ENCODE results near the gene AKAP9. TPM values are rescaled to one million over a fixed set of nuclear protein-coding genes. Genes with fewer than 3 reads are reported as not detected.
A peak's percentile ranks its signal among the peaks of the same experiment; 100 is the strongest.

Gene AKAP9
- total and polyA plus RNA-seq, 9 of the 15 experiments (the other 6 are each of a cell fraction or from before 2014, with no cell fraction given): 25.5 to 80.9 (median 46.3) TPM

GRCh38 chr7:91941450-91941849 is 788 bp downstream of the AKAP9 start:
- Histone ChIP-seq H3K9me3 (replicated peaks; ENCODE audit: control insufficient read depth, insufficient read depth, low read depth, low read length) (no peaks in the 10 kb centered on the region), H3K27me3 (ENCODE audit: control insufficient read depth in 2 of 2, insufficient read depth in 2 of 2, low read length in 2 of 2) (no peaks in the 10 kb centered on the region), H2AFZ (ENCODE audit: low read depth, low read length) (peak overlapping the region; percentile 93), H3K9me1 (ENCODE audit: control insufficient read depth, insufficient read depth, low read length) (no peaks in the 10 kb centered on the region), H3K9ac (ENCODE audit: insufficient read depth in 1 of 2, low read depth in 2 of 2, low read length in 2 of 2) (peak overlapping the region; percentile 91 to 99), H4K20me1 (replicated peaks; ENCODE audit: control insufficient read depth, insufficient read depth, low read length) (no peaks in the 10 kb centered on the region), H3K4me3 (peak overlapping the region; percentile 87), H3K36me3 (ENCODE audit: control insufficient read depth, insufficient read depth, low read length) (peaks cover 4% of the 10 kb centered on the region; the same call in 1 of the 3 replicates), H3K4me2 (ENCODE audit: insufficient read depth, low read length) (peak overlapping the region; percentile 86), H3K4me1 (replicated peaks in 1 of 2; ENCODE audit: control insufficient read depth in 2 of 2, insufficient read depth in 2 of 2, low read length in 2 of 2) (peaks cover 4 to 9% of the 10 kb centered on the region in 2 experiments; a peak in 2 of 5 replicates), H3K79me2 (ENCODE audit: control insufficient read depth, insufficient read depth, low read length) (peaks cover 61% of the 10 kb centered on the region), H3K27ac (ENCODE audit: extremely low read depth, low read depth, low read length) (peak overlapping the region; percentile 95)
- POLR2A ChIA-PET: interaction anchor here (0.6 to 5.4 kb wide), 10 partner anchors 8 to 304 kb away, joined by 3 to 37 read pairs (median 4); partner anchors contain the start of genes ANKIB1 and KRIT1
- intact Hi-C loops (cut with micrococcal nuclease) (loop anchor here (5.0 to 10.0 kb wide), 2 partner anchors 59 to 473 kb away; partner anchors contain the start of gene MTERF1), in situ Hi-C loops (cut with MboI) (no loop called here)
- DNase-seq (ENCODE audit: extremely low read depth in 1 of 4, low spot score in 3 of 4) (peak in 2 of 4 experiments; percentile 30 to 54), ATAC-seq (peak; percentile 29), FAIRE-seq (peak; percentile 19)
- BruUV-seq (replicated peaks): no TSS peak
- CTCF ChIA-PET (ENCODE audit: low intra/inter-chr PET ratio): interaction anchor here (1.1 kb wide), 1 partner anchor 10 kb away, joined by 3 read pairs; no protein-coding TSS in a partner anchor
- WGBS (ENCODE audit: insufficient coverage, low coverage, missing lambda C conversion rate): 0% methylated on average over 7 of the region's 7 CpGs
- TF ChIP-seq CEBPB (tag; IDR thresholded peaks at IDR 0.05) (no peak), BRF2 (IDR thresholded peaks at IDR 0.05; ENCODE audit: borderline replicate concordance, insufficient read depth, insufficient read length) (no peak), CHCHD3 (CRISPR knock-in tag; IDR thresholded peaks at IDR 0.05) (no peak), THRA (IDR thresholded peaks at IDR 0.05) (no peak), ARID4B (CRISPR knock-in tag; IDR thresholded peaks at IDR 0.05) (no peak), ZNF780A (CRISPR knock-in tag; IDR thresholded peaks at IDR 0.05) (no peak), MXI1 (IDR thresholded peaks at IDR 0.05; ENCODE audit: low read depth, low read length) (0 out of 2 replicates have a peak, but pooled peaks have one; percentile 19), IFI16 (CRISPR knock-in tag; IDR thresholded peaks at IDR 0.05) (no peak), HDAC1 (IDR thresholded peaks at IDR 0.05) (0 out of 4 replicates have a peak, but pooled peaks of 1 of the 2 experiments have one; percentile 20), ZFP91 (CRISPR knock-in tag; IDR thresholded peaks at IDR 0.05) (no peak), HNRNPL (IDR thresholded peaks at IDR 0.05; ENCODE audit: low read depth, low read length) (no peak), MTA2 (IDR thresholded peaks at IDR 0.05; ENCODE audit: low read depth) (0 out of 2 replicates have a peak, but pooled peaks have one; percentile 13)
